Mesenteric fat pad (tissue), 1 donor: ENCODE results near the gene HNRNPAB. TPM values are rescaled to one million over a fixed set of nuclear protein-coding genes. Genes with fewer than 3 reads are reported as not detected.
"Not testable (repeated sequence)": the region's sequence is repeated elsewhere in the genome, so short reads cannot be mapped to it uniquely, and the experiment has no call there.

ENCODE experiments used
- DNase-seq: peaks from one replicate; pipeline ENCODE4 v3.0.0-alpha.2; 2020; ENCODE audit warnings: low spot score
- total RNA-seq: library from RNA; stranded (reverse); fragmentation: NEBNext Ultra II Directional; extraction: Animal tissue kit (Norgen Biotek cat#: 25700); gene quantifications from one replicate; pipeline ENCODE4 v1.2.1, GENCODE V29; 2021
- donor health status: DM: yes; HTN: yes; CAD: no.

The HNRNPAB gene
- total RNA-seq, 1 donor from 2014 or later = 186 TPM

GRCh38 chr5:178229111-178229510 lies 24.8 kb downstream of the HNRNPAB start:
- DNase-seq = not testable (repeated sequence)

- DNase-seq = no peak
Measured at GRCh38 chr5:178229861-178230260, 25.5 kb downstream of the HNRNPAB start.

- no peak for DNase-seq
Measured at GRCh38 chr5:178230879-178231538, 26.7 kb downstream of the HNRNPAB start.

- no peak for DNase-seq
Measured at GRCh38 chr5:178231539-178232123, 27.3 kb downstream of the HNRNPAB start.

- DNase-seq = peak; percentile 94
Measured at GRCh38 chr5:178232124-178232919, 28.0 kb downstream of the HNRNPAB start, which contains the start of gene PHYKPL. TSS of gene PHYKPL (minus strand) at chr5:178232802. CDS start at chr5:178232550, 252 bp downstream.

GRCh38 chr5:178232920-178233429 lies 28.6 kb downstream of the HNRNPAB start:
- DNase-seq = no peak

GRCh38 chr5:178234121-178234749 lies 29.9 kb downstream of the HNRNPAB start:
- DNase-seq = no peak

- no peak for DNase-seq
Measured at GRCh38 chr5:178234750-178235587, 30.6 kb downstream of the HNRNPAB start.

GRCh38 chr5:178235588-178235974 lies 31.2 kb downstream of the HNRNPAB start:
- DNase-seq = no peak

- DNase-seq = no peak
Measured at GRCh38 chr5:178236126-178236525, 31.8 kb downstream of the HNRNPAB start.

GRCh38 chr5:178236679-178237078 lies 32.3 kb downstream of the HNRNPAB start:
- DNase-seq = no peak

GRCh38 chr5:178237431-178238312 lies 33.3 kb downstream of the HNRNPAB start:
- DNase-seq = no peak

- DNase-seq = no peak
Measured at GRCh38 chr5:178238313-178238635, 33.9 kb downstream of the HNRNPAB start.

- DNase-seq = no peak
Measured at GRCh38 chr5:178238711-178239592, 34.6 kb downstream of the HNRNPAB start.

GRCh38 chr5:178239626-178240301 lies 35.4 kb downstream of the HNRNPAB start:
- not testable (repeated sequence) for DNase-seq

- DNase-seq = no peak
Measured at GRCh38 chr5:178240341-178240741, 36.0 kb downstream of the HNRNPAB start.

- no peak for DNase-seq
Measured at GRCh38 chr5:178240766-178241165, 36.4 kb downstream of the HNRNPAB start.

- DNase-seq = no peak
Measured at GRCh38 chr5:178241231-178241663, 36.9 kb downstream of the HNRNPAB start.
